Anterior cingulate cortex (tissue), 58 donors: ENCODE results near the gene MSI2.
A peak's percentile ranks its signal among the peaks of the same experiment; 100 is the strongest.

Experiments used
- DNase-seq, 58 donors: peaks; one replicate each; lab custom pipeline; 2025; lab: John Stamatoyannopoulos, UW

The MSI2 gene

GRCh38 chr17:57245786-57246185 is 10.5 kb upstream of the MSI2 start:
- no peak for DNase-seq

- DNase-seq, result no peak
Observed at GRCh38 chr17:57246257-57246656, 10.1 kb upstream of the MSI2 start.

- no peak for DNase-seq
Observed at GRCh38 chr17:57247261-57247660, 9.1 kb upstream of the MSI2 start.

DNA sequence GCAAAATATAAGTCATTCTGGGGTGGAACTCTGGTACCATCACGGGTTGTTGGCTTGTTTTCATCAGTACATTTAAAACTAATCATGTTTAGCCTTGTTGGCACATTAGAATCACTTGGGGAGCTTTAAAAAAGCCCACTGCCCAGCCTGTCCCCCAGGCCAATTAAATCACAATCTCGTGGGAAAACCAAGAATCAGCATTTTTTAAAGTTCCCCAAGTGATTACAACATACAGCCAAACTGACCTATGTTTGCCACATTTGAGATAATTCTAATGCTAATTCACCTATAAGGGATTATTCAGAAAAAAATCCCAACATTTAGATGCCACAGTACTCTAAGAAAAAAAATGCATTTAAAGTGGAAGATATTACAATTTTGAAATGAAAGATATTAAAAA is 8.4 kb upstream of the MSI2 start:
- no peak for DNase-seq

DNA sequence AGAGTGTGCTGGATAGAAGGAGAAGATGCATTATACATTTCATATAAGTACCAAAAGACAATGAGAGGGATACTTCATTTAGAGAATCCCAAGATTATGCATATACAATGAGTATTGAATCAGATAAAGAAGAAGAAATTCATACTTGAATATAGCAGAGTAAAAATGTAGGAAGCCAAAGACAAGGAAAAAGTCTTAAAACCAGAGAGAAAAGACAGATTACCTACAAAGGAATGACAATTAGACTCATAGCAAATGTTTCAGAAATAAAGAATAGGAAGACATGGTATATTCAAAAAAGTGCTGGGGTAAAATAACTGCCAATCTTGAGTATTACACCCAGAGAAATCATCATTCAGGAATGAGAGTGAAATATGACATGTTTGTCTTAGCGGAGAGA is 6.8 kb upstream of the MSI2 start:
- no peak for DNase-seq

- no peak for DNase-seq
Observed at GRCh38 chr17:57251211-57251787, 5.0 kb upstream of the MSI2 start.

GRCh38 chr17:57253362-57254065 is 2.8 kb upstream of the MSI2 start:
- DNase-seq, result no peak

- DNase-seq, result no peak
Observed at GRCh38 chr17:57255182-57255775, 1.0 kb upstream of the MSI2 start.

- DNase-seq, result peak in 2 of 58 donors; percentile 41 to 52
Observed at GRCh38 chr17:57256708-57257112, 387 bp downstream of the MSI2 start.

GRCh38 chr17:57257195-57257894 is 1.0 kb downstream of the MSI2 start:
- DNase-seq, result no peak

DNA sequence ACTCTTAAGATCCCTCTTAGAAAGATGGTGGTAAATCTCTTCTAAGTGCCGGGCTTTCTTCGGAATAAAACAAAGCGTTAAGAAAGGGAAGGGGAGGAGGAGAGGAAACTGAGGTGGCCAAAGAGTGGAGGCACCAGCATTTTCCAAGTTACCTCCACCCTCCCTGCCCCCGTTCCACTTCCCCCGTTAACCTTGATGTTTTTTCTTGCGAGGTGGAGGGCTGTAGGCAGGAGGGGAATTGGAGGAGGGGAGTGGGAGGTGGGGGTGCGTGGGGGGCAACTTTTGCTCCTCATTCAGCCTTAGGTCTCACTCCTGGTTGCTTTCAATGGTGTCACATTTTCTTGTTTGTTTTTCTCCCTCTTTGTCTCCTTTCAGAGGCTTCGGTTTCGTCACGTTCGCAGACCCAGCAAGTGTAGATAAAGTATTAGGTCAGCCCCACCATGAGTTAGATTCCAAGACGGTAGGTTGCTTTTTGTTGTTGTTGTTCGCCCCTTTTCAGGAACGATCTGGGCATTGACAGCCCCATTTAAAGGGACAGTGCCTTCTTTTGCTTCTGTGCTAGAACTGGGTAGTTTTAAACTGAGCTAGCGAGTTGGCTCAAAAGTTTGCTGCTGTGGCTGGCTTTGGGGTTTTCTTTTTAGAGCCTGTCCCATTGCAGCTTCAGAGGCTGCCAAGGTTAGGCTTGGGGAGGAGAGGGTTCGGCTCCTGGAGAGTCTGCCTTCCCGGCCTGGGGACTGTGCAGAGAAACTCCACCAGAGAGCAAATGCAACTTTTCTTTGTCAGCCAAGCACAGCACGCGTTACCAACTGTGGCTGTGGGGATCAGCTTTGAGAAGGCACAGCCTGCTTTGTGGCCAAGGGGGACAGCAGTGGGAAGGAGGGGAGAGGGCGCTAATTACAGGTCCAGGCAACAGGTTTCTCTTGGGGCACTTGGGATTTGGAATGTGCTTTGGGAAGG is 1.9 kb downstream of the MSI2 start:
- peak in 16 of 58 donors; percentile 13 to 55 (median 32) for DNase-seq

GRCh38 chr17:57259306-57259705 is 3.0 kb downstream of the MSI2 start:
- DNase-seq, result no peak

- DNase-seq, result no peak
Observed at GRCh38 chr17:57259817-57260216, 3.5 kb downstream of the MSI2 start.

- no peak for DNase-seq
Observed at GRCh38 chr17:57260325-57261083, 4.2 kb downstream of the MSI2 start.

DNA sequence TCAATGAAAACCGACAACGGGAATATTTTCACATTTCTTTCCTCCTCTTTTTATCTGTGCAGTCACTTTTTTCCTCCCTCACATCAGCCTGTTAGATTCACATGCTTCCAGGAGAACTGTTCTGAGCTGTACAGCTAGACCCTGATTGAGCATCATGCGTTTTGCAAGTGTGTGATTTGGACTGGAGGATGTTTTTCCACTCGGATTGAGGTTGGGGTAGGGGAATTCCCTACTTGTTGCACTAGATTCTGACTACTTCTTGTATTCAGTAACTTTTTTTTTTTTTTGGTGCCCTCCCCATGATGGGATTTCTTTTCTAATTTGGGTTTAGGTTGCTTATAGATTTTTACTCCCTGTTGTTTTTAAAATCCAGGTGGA is 4.8 kb downstream of the MSI2 start:
- no peak for DNase-seq

- no peak for DNase-seq
Observed at GRCh38 chr17:57262557-57262956, 6.2 kb downstream of the MSI2 start.

DNA sequence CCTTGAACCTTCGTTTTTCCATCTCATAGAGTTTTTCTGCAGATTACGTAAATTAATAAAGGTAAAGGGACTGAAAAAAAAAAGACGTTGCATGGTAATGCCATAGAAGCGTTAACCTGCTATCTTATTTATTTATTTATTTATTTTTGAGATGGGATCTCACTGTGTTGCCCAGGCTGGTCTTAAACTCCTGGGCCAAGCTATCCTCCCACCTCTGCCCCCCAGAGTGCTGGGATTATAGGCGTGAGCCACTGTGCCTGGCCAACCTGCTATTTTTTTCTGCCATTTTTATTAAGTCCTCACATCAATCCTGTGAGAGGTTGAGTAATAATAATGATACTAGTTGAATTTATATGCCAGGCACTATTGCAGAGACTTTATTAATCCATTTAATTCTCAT is 7.9 kb downstream of the MSI2 start:
- no peak for DNase-seq

- no peak for DNase-seq
Observed at GRCh38 chr17:57264776-57265175, 8.5 kb downstream of the MSI2 start.

DNA sequence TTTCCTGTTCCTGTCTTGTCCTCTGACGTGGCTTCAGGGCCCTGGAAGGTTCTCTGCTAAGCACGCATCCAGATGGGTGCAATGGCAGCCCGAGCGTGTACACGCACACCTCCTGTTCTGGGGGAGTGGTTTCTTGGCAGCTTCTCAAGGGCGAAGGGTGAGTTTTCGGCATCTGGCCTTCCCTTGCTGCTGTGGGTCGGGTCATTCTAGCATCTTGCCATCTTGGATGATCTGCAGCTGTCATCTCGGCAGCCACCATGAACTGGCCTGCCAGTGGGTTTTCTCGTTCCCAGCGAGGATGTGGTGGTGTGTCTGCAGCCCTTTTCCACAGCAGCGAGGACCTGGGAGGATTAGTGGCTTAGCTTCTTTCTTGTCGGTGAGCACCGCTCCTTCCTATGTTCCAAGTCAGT is 10.6 kb downstream of the MSI2 start:
- no peak for DNase-seq

DNA sequence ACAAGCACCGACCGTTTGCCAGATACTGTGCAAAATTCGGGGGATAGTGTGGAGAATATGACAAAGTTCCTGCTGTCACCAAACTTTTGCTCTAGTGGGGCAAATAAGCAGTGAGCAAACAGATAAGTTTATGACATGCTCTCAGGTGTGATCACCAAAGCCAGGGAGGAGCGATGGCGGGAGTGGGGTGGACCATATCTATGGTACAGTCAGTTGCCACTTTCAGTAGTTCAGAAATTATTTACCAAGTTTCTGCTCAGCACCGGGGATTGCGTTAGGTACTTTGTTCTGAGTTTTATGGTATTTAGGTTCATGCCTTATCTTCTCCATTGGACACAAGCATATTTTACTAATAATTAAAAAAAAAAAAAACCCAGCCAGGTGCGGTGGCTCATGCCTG is 11.9 kb downstream of the MSI2 start:
- DNase-seq, result no peak
